Breast epithelium (tissue), 4 donors: ENCODE results near the gene SCAF11. TPM values are rescaled to one million over a fixed set of nuclear protein-coding genes. Genes with fewer than 3 reads are reported as not detected.

ENCODE experiments used
- DNase-seq, 2 donors: peaks; one replicate each; pipeline ENCODE4 v3.0.0-alpha.2; 2019; ENCODE audit warnings: low spot score in 2 of 2
- H3K27ac ChIP-seq, 2 donors: fragments of 200-600 bp; sonication (generic) in 1 of 2; one replicate each; pipeline ENCODE4 v1.5.1; 2016 to 2019; ENCODE audit warnings: mild to moderate bottlenecking in 1 of 2
- H3K27me3 ChIP-seq, 2 donors: fragments of 200-600 bp; sonication (generic) in 1 of 2; one replicate each; pipeline versions ENCODE4 v1.5.1 to v1.6.0; 2017 to 2019; ENCODE audit warnings: control low read depth in 1 of 2, mild to moderate bottlenecking in 1 of 2
- H3K36me3 ChIP-seq: fragments of 200-600 bp; one replicate; pipeline ENCODE4 v1.5.1; 2019
- H3K4me1 ChIP-seq, 2 donors: fragments of 200-600 bp; sonication (generic); one replicate each; pipeline ENCODE4 v1.5.1; 2016 to 2019; ENCODE audit warnings: control low read depth in 1 of 2
- H3K4me3 ChIP-seq, 3 donors: fragments of 200-600 bp; sonication (generic); 1 replicate in 2 of 3; 2 replicates in 1 of 3; pipeline ENCODE4 v1.5.1; 2016 to 2019; ENCODE audit warnings: mild to moderate bottlenecking in 3 of 3, moderate library complexity in 2 of 3
- H3K9me3 ChIP-seq, 2 donors: fragments of 200-600 bp; sonication (generic) in 1 of 2; one replicate each; pipeline ENCODE4 v1.5.1; 2016 to 2019; ENCODE audit warnings: control low read depth in 1 of 2
- CTCF ChIP-seq, 3 donors: fragments of 450-650 bp; IDR thresholded peaks; one replicate each; pipeline ENCODE4 v1.5.1; 2016 to 2017; ENCODE audit warnings: antibody characterized with exemption in 3 of 3, mild to moderate bottlenecking in 3 of 3, moderate library complexity in 3 of 3
- POLR2A ChIP-seq: fragments of 450-650 bp; IDR thresholded peaks from one replicate; pipeline ENCODE4 v1.6.1; 2016; ENCODE audit warnings: antibody characterized with exemption, mild to moderate bottlenecking, moderate library complexity
- POLR2AphosphoS5 ChIP-seq, 3 donors: sonication (generic); formaldehyde crosslinking; IDR thresholded peaks; one replicate each; pipeline ENCODE4 v1.6.1; 2017; ENCODE audit warnings: antibody characterized with exemption in 3 of 3
- intact Hi-C: fragments of 100-400 bp; cut with DNase I; formaldehyde crosslinking; loops from one replicate; pipeline ENCODE4 v1.15.1; 2023; ENCODE audit warnings: low total_unique reads
- total RNA-seq, 3 donors: library from RNA; depleted of rRNA; stranded (reverse); fragments of >200 nt; gene quantifications; one replicate each; pipeline ENCODE4 v1.1.0, GENCODE V29; 2016

Gene SCAF11
- total RNA-seq, 3 donors from 2014 or later = 141 to 195 (median 177) TPM

- intact Hi-C loops = no loop called here
These were observed 110.9 kb downstream of the SCAF11 start for GRCh38 chr12:45879363-45879895.

GRCh38 chr12:45878630-45879255, 111.6 kb downstream of the SCAF11 start:
- intact Hi-C loops = no loop called here

More at GRCh38 chr12:45879363-45879895, 110.9 kb downstream of the SCAF11 start:
- Histone ChIP-seq H3K4me1 (no peaks in the 10 kb centered on the region), H3K36me3 (no peaks in the 10 kb centered on the region), H3K27me3 (no peaks in the 10 kb centered on the region), H3K27ac (no peak overlapping the region), H3K4me3 (no peak overlapping the region), H3K9me3 (no peaks in the 10 kb centered on the region)
- no peak for TF ChIP-seq POLR2AphosphoS5 (IDR thresholded peaks at IDR 0.05)
- no peak for TF ChIP-seq CTCF (IDR thresholded peaks at IDR 0.05)
- TF ChIP-seq POLR2A = no peak
- no peak for DNase-seq

GRCh38 chr12:45877069-45877468, 113.3 kb downstream of the SCAF11 start:
- no peak for TF ChIP-seq POLR2A
- peaks cover 11% of the 10 kb centered on the region for H3K36me3 ChIP-seq

More at GRCh38 chr12:45878630-45879255, 111.6 kb downstream of the SCAF11 start:
- Histone ChIP-seq H3K27me3 (no peaks in the 10 kb centered on the region), H3K27ac (no peak overlapping the region), H3K4me3 (no peak overlapping the region), H3K36me3 (peaks cover 3% of the 10 kb centered on the region), H3K9me3 (no peaks in the 10 kb centered on the region), H3K4me1 (no peaks in the 10 kb centered on the region)
- TF ChIP-seq POLR2AphosphoS5 (IDR thresholded peaks at IDR 0.05) = no peak
- no peak for TF ChIP-seq CTCF (IDR thresholded peaks at IDR 0.05)
- no peak for TF ChIP-seq POLR2A
- no peak for DNase-seq

GRCh38 chr12:45872446-45872845, 117.9 kb downstream of the SCAF11 start:
- Histone ChIP-seq H3K27ac (no peak overlapping the region), H3K27me3 (no peaks in the 10 kb centered on the region), H3K9me3 (no peaks in the 10 kb centered on the region), H3K4me1 (no peaks in the 10 kb centered on the region), H3K4me3 (no peak overlapping the region), H3K36me3 (peaks cover 11% of the 10 kb centered on the region)
- TF ChIP-seq CTCF (IDR thresholded peaks at IDR 0.05) (no peak), POLR2AphosphoS5 (IDR thresholded peaks at IDR 0.05) (no peak), POLR2A (no peak)
- no peak for DNase-seq
- intact Hi-C loops = no loop called here

More at GRCh38 chr12:45877069-45877468, 113.3 kb downstream of the SCAF11 start:
- no peak overlapping the region for H3K27ac ChIP-seq
- no peaks in the 10 kb centered on the region for H3K4me1 ChIP-seq
- no peaks in the 10 kb centered on the region for H3K27me3 ChIP-seq
- intact Hi-C loops = no loop called here
- H3K9me3 ChIP-seq = no peaks in the 10 kb centered on the region
- H3K4me3 ChIP-seq = no peak overlapping the region
- DNase-seq = no peak
